ENCODE data around the gene TEX22. TPM values are rescaled to one million over a fixed set of nuclear protein-coding genes. Genes with fewer than 3 reads are reported as not detected.

Gene TEX22
- total RNA-seq, 4 donors from 2014 or later = 0.17 to 0.34 TPM; not detected in 2

DNA sequence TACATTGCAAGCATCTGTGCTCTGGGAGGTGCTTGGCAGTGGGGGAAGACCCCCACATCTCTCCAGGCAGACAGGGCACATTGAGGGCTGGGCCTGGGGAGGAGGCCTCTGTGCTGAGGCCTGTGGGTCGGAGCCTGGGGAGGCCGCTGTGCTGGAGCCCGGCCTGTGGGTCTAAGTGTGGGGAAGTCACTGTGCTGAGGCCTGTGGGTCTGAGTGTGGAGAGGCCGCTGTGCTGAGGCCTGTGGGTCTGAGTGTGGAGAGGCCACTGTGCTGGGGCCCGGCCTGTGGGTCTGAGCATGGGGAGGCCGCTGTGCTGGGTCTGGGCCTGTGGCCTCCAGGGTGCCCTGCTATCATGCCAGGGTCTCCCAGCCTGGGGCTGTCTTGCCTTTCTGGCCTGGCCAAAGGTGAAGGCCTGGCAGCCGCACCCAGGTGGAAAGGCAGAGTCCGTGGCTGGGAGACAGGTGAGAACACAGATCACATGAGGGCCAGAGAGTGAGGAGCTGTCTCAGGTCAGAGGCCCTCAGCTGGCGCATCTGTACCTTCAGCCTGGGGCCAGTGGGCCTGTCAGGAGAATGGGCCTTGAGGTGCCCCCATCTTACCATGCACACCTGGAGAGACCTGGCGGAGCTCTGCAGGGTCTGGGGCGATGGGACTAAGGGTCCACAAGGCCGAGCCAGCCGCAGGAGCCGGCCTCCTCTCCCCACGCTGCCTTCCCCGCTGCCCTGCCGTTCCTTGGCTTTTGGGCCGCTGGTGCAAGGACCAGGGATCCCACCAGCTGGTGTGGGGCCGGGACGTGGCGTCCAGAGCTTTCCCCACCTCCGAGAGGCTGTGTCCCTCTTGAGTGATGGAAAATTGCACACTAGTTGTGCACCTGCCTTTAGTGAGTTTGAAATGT, 57.7 kb downstream of the TEX22 start:
- intact Hi-C loops (cut with DNase I; ENCODE audit: low total_unique reads) = no loop called here
- no peak for DNase-seq (ENCODE audit: low spot score in 2 of 2)
- H3K4me3 ChIP-seq (ENCODE audit: low read depth, poor library complexity, severe bottlenecking) = no peak overlapping the region
- WGBS, 2 donors = 90 to 91% methylated on average over 20 to 22 of the region's 22 CpGs
- TF ChIP-seq POLR2A (IDR thresholded peaks at IDR 0.05) = no peak
- TF ChIP-seq, protein P1, sequence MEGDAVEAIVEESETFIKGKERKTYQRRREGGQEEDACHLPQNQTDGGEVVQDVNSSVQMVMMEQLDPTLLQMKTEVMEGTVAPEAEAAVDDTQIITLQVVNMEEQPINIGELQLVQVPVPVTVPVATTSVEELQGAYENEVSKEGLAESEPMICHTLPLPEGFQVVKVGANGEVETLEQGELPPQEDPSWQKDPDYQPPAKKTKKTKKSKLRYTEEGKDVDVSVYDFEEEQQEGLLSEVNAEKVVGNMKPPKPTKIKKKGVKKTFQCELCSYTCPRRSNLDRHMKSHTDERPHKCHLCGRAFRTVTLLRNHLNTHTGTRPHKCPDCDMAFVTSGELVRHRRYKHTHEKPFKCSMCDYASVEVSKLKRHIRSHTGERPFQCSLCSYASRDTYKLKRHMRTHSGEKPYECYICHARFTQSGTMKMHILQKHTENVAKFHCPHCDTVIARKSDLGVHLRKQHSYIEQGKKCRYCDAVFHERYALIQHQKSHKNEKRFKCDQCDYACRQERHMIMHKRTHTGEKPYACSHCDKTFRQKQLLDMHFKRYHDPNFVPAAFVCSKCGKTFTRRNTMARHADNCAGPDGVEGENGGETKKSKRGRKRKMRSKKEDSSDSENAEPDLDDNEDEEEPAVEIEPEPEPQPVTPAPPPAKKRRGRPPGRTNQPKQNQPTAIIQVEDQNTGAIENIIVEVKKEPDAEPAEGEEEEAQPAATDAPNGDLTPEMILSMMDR (IDR thresholded peaks at IDR 0.05) = no peak

DNA sequence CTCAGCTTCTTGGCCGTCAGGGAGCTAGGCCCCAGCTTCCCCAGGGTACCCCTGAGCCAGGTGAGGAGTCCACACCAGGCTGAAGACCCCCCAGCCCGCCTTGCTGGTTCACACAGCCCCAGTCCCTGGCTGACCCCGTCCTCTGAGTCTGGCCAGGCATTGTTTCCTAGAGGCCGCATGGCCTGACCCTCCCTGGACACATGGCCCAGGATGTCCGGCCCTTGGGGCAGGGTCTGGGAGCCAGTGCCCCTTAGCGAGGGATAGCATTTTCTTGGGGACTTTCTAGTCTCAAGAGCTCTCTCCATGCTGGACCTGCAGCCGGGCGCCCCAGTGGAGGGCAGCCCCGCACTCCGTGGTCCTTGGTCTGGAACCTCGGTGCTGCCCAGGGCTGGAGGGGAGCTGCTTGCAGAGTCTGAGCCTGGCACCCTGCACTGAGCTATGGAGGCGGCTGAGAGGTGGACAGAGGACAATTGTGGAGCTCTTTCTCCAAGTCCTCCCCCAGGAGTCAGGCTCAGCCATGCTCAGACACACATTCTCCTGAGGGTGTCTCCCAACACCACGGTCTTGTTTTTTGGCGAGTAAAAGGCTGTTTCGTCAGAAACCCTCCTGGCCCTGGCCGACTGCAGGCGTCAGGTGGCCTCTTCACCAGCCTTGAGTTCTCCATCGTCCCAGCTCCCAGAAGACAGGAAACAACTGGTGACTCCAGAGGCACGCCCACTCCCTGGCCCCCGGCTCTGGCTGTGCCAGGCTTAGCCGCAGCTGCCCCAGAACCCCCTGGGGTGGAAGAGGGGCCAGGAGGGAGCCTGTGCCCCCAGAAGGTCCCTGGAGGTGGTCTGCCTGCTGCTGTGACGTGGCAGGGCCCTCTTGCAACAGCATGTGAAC, 58.6 kb downstream of the TEX22 start:
- 85 to 86% methylated on average over 19 to 22 of the region's 22 CpGs for WGBS, 2 donors
- intact Hi-C loops (cut with DNase I; ENCODE audit: low total_unique reads) = no loop called here
- no peak overlapping the region for H3K4me3 ChIP-seq (ENCODE audit: low read depth, poor library complexity, severe bottlenecking)
- no peak for DNase-seq (ENCODE audit: low spot score in 2 of 2)
- no peak for TF ChIP-seq POLR2A (IDR thresholded peaks at IDR 0.05)
- TF ChIP-seq, protein P1 (IDR thresholded peaks at IDR 0.05) = no peak

DNA sequence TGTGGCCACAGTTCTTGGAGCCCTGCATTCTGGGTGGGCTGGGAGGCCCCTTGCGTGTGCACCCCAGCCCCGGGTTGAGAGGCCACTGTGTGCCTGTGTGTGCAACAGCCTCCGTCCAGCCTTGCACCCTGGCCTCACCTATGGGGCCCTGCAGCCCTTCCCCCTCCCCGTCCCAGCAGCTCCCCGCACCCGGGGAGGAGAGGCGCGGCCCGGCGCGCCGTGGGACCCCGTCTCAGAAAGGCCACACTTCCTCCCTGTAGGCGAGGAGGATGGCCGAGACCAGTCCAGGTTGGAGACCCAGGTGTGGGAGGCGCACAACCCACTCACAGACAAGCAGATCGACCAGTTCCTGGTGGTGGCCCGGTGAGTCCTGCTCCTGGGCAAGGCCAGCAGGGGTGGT, 59.7 kb downstream of the TEX22 start:
- intact Hi-C loops (cut with DNase I; ENCODE audit: low total_unique reads) = no loop called here
- H3K4me3 ChIP-seq (ENCODE audit: low read depth, poor library complexity, severe bottlenecking) = no peak overlapping the region
- DNase-seq (ENCODE audit: low spot score in 2 of 2) = no peak
- WGBS, 2 donors = 85 to 91% methylated on average over 9 to 17 of the region's 18 CpGs
- TF ChIP-seq, protein P1 (IDR thresholded peaks at IDR 0.05) = no peak
- no peak for TF ChIP-seq POLR2A (IDR thresholded peaks at IDR 0.05)

DNA sequence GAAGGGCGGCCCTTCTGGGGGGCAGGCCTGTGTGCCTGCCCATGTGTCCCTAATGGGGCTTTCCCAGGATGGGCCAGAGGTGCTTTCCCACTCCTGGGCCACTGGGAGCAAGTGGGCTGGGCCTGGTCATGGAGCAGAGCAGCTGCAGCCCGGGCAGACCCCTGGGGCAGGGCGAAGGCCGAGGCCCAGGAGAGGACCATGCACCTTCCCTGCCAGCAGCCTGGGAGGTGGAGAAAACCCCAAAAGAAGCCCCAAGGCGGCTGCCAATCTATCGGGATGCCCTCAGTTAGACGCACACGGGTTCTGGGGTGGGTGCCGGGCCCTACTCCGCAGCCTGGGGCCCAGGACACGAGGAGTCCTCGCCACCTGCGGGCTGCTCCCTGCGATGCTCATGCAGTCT, 60.2 kb downstream of the TEX22 start:
- intact Hi-C loops (cut with DNase I; ENCODE audit: low total_unique reads) = no loop called here
- no peak overlapping the region for H3K4me3 ChIP-seq (ENCODE audit: low read depth, poor library complexity, severe bottlenecking)
- no CpG with 5 or more reads among the region's 14 CpGs for WGBS, 2 donors
- TF ChIP-seq, protein P1 (IDR thresholded peaks at IDR 0.05) = no peak
- TF ChIP-seq POLR2A (IDR thresholded peaks at IDR 0.05) = no peak
- DNase-seq (ENCODE audit: low spot score in 2 of 2) = no peak

DNA sequence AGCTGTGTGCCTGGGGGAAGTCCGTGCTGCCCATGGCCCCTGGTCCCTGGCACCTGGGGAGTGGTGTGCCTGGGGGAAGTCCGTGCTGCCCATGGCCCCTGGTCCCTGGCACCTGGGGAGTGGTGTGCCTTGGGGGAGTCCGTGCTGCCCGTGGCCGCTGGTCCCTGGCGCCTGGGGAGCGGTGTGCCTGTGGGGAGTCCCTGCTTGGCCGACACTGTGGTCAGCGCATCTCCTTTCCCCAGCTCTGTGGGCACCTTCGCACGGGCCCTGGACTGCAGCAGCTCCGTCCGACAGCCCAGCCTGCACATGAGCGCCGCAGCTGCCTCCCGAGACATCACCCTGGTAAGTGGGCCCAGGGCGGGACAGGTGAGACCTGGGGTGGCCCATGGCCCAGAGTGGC, 61.8 kb downstream of the TEX22 start:
- intact Hi-C loops (cut with DNase I; ENCODE audit: low total_unique reads) = no loop called here
- H3K4me3 ChIP-seq (ENCODE audit: low read depth, poor library complexity, severe bottlenecking) = no peak overlapping the region
- TF ChIP-seq POLR2A (IDR thresholded peaks at IDR 0.05) = no peak
- TF ChIP-seq, protein P1 (IDR thresholded peaks at IDR 0.05) = no peak
- DNase-seq (ENCODE audit: low spot score in 2 of 2) = no peak
- WGBS, 2 donors = 88 to 95% methylated on average over 3 to 9 of the region's 17 CpGs

Measured in lower leg skin (tissue), 4 donors.